NCI-H2107 (cell line): ENCODE measurements around the gene RAET1G.
"Not testable (repeated sequence)": the region's sequence is repeated elsewhere in the genome, so short reads cannot be mapped to it uniquely, and the experiment has no call there.

ENCODE experiments used
- DNase-seq: peaks from one replicate; lab custom pipeline; 2025; lab: John Stamatoyannopoulos, UW

Gene RAET1G

DNA sequence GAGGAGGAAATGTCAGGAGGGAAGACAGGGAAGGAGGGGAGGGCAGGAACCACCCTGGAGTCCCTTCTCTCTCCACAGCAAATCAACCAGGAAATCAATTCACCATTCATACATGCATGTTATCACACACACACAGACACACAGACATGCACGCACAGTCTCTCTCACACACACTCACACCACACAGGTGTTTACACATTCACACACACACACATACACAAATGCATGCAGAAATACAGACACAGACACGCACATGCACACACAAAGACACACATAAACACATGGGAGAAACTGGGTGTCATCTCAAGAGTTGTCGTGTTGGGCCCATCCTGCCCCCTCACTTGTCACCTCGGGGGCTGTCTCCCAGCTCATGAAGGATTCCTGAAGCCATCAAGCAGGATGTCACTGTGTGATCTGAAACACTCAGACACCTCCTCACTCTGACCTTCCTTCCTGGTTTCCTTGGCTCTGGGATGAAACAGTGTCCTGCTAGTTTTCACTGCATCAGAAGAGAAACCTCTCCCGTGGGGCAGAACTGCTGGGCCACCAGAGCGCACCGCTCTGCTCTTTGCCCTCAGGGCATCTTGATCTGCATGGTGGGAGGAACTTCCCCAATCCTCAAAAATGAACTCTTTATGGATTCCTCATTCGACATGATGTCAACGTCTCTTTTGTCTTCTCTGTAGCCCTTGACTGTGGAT is 9.2 kb downstream of the RAET1G start:
- no peak for DNase-seq

- no peak for DNase-seq
Observed at GRCh38 chr6:149913085-149913484, 9.8 kb downstream of the RAET1G start.

DNA sequence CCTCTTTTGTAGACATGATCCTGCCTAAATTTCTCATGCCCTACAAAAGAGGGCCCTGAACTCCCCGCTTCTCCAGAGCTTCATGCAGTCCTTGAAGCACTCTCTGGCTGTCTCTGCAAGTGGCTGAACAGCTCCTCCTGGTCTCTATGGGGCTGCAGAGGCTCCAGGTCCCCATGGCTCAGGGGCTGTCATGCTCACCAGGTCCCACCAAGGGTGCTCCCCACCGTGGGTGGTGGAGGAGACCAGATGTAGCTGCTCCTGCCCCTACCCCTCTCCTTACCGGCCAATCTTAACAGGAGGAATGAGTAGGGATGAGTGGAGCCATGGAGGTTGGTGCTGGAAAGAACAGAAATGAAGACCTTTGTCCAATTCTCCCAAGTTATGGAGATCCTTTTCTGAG is 10.2 kb downstream of the RAET1G start:
- DNase-seq: not testable (repeated sequence)

DNA sequence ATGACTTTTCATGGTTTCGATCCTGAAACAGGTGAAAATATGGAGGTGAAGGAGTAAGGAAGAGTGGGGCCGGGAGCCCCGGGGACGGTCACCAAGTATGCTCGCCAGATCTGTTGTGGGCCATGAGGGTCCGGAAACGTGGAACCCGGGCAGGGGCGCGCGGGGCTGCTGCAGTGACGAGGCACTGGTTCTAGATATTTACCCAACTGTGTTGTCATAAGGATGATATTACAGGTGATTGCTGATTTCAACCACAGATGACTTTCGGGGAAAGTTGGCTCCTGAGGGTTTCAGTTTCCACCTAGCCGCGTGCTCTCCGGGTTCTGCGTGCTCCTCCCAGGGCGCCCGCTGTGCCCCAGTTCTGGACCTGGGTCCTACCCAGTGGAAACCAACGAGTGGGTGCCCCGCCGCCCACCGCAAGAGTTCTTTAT is 12.2 kb downstream of the RAET1G start:
- no peak for DNase-seq

DNA sequence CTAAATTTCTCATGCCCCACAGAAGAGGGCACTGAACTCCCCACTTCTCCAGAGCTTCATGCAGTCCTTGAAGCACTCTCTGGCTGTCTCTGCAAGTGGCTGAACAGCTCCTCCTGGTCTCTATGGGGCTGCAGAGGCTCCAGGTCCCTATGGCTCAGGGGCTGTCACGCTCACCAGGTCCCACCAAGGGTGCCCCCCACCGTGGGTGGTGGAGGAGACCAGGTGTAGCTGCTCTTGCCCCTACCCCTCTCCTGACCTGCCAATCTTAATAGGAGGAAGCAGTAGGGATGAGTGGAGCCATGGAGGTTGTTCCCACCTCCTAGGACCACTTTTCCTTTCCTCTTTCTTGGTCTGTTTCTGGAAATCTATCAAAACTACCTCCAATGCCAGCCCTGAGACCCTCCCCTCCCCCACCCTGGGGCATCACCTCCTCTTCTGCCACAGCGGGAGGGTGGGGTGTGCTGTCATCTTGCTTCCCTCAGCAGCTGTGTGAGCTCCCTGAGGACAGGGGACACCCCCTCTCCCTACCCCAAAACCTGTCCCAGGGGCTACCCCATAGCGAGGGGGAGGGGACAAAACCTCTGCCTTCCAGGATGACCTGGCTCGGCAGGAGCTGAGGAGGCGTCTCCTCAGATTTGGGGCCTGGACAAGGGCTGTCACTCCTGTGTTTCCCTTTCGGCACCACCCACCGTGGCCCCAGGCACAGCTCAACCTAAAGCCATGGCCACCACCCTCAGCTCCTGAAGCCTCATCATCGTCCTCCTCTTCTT is 13.0 kb downstream of the RAET1G start:
- no peak for DNase-seq

- DNase-seq: not testable (repeated sequence)
Observed at GRCh38 chr6:149908480-149908879, 14.4 kb downstream of the RAET1G start.

GRCh38 chr6:149907317-149907716 is 15.6 kb downstream of the RAET1G start:
- no peak for DNase-seq

DNA sequence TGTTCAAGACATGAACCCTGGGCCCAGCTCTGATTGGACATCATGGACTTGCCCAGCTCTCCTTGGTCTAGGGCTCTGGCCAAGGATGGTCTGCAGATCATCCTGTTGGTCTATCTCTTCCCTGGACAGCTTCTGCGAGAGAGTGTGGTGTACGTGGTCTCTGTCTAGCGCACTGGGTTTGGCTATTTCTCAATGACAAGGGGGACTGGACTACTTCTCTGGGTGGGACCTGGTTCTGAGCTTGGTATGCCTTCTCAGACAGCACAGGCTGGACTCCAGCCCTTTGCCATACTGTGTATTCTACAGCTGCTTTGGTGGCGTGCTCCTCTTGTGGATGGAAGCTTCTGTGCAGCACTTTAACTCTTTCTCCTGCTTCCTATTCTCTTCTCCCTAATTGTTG is 16.5 kb downstream of the RAET1G start:
- DNase-seq: no peak

DNA sequence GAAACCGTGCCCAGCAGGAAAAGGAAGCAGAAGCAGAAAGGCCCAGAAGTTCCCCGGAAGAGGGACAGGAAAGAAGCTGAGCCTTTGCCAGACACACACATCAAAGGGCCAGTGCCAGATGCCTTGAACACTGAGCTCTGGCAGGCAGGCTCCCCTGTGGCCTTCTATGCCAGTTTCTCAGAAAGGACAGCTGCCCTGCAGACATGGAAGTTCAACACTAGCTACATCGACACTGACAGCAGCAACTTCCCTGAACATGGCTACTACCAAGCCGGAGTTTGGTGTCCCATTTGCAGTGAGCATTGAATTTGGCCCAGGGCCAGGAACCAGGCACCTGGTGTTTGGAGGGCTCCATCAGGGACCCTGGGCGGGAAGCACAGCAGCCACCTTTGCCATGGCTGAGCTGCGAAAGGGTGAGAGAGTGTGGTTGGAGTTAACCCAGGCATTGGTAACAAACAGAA is 17.0 kb downstream of the RAET1G start:
- no peak for DNase-seq

- no peak for DNase-seq
Observed at GRCh38 chr6:149905371-149905910, 17.5 kb downstream of the RAET1G start.

GRCh38 chr6:149904661-149905370 is 18.1 kb downstream of the RAET1G start:
- DNase-seq: peak; percentile 59

GRCh38 chr6:149903938-149904611 is 18.8 kb downstream of the RAET1G start:
- peak; percentile 63 for DNase-seq

GRCh38 chr6:149901444-149902140 is 21.3 kb downstream of the RAET1G start:
- DNase-seq: no peak

DNA sequence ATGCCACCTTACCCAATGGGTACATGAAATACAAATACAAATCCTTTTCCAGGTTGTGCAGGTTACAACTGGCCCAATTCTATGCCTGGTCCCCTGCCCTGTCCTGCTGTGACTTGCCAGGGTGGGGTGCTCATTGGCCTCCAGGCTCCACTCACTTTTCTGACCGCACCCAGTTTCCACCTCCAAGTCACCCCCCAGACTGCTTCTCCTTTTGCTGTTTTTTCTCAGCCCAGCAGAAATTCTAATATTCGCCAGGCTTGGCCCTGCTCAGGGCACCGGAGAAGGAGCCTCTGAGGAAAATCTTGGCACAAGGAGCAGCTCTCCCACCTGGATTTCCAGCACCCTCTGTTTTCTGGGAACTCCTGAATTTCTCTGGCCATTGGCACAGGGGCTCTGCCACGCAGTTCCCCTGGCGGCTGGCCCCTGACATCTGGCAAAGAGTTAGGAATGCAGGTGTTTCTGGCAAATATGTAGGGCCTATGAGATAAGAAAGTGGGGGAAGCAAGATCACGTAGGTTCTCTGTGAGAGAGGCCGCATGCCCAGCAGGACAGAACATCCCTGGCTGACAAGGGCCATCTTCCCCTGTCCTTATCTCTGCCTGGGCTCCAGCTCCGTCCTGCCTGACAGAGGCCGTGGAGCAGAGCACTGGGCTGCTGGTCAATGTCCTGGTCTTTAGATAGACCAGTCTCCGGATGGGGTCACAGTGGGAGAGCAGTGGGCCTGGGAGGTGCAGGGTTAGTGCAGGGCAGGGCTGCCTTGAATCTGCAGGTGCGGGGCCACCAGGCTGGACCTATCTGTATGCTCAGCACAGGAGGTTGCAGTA is 22.1 kb downstream of the RAET1G start:
- no peak for DNase-seq

GRCh38 chr6:149899926-149900619 is 22.8 kb downstream of the RAET1G start:
- DNase-seq: no peak

DNA sequence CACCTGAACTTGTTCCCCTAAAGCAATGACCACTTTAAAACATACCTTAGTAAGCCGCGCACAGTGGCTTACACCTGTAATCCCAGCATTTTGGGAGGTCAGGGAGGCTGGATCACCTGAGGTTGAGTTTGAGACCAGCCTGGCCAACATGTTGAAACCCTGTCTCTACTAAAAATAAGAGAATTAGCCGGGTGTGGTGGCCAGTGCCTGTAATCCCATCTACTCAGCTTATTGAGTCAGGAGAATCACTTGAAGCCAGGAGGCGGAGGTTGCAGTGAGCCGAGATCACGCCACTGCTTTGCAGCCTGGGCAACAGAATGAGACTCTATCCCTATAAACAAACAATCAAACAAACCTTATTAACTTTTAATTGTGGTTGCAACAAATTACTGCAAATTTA is 23.4 kb downstream of the RAET1G start:
- no peak for DNase-seq

- DNase-seq: no peak
Observed at GRCh38 chr6:149898966-149899365, 24.0 kb downstream of the RAET1G start.

DNA sequence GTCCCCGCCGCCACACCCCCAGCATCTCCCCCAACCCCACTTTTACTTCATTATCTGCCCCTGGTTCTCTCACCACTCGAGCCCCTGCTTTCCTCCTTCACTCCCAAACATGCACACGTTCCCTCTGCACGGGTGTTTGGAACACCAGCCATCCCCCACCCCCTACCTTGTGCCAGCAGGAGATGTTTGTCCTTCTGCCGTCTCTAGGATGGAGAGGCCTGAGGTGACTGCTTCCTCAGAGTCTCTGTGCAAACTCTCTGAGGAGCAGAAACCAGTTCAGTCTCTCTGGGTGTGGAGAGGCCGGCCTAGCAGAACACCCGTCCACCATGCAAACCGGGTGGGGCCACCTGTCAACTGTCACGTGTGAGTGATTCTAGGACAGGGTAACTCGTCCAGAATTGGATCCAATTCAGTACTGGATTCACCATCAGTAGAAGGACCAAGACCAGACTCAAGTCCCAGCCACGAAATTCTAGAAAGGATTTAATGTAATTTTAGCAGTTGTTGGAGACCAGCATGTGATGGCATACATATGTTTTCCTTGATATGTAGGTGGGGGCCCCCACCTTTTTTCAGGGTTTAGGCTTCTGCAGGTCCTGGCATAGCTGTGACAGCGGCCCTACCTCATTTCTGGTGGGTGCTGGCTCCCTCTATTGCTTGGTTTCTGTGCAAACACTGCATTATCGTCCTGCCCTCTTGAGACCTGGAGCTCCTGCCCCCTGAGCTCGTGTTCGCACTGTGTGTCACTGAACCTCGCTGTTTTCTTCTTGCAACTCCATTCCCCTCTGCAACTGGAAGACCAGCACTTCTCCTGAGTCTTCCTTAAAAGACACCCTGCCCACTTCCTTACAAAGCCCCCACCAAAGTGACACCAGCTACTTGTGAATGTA is 24.8 kb downstream of the RAET1G start, which contains the start of gene RAET1E:
Gene RAET1E, minus strand, starts transcription at position 259 of the 890 bp plus-strand sequence. CDS start 7,212 bp downstream, outside the sequence.
- DNase-seq: no peak
